Smooth muscle cell (in vitro differentiated cells): ENCODE results near the gene EXOC6B. TPM values are rescaled to one million over a fixed set of nuclear protein-coding genes. Genes with fewer than 3 reads are reported as not detected.

Source experiments
- DNase-seq: peaks from one replicate; lab custom pipeline; 2025; ENCODE audit not compliant: unreplicated experiment; lab: John Stamatoyannopoulos, UW
- H2AFZ ChIP-seq: fragments of 200-600 bp; sonication (generic); 2 replicates; pipeline ENCODE4 v1.6.0; 2016; ENCODE audit warnings: antibody characterized with exemption, low read depth, mild to moderate bottlenecking
- H3F3A ChIP-seq: fragments of 200-600 bp; sonication (generic); 2 replicates; pipeline ENCODE4 v1.6.0; 2017; ENCODE audit warnings: antibody characterized with exemption, low read depth
- H3K27ac ChIP-seq: fragments of 200-600 bp; sonication (generic); 2 replicates; pipeline ENCODE4 v1.5.1; 2016; ENCODE audit warnings: low read depth, mild to moderate bottlenecking
- H3K27me3 ChIP-seq: fragments of 200-600 bp; sonication (generic); 2 replicates; pipeline ENCODE4 v1.6.1; 2016; ENCODE audit warnings: low read depth, mild to moderate bottlenecking
- H3K36me3 ChIP-seq: fragments of 200-600 bp; sonication (generic); 2 replicates; pipeline ENCODE4 v1.5.1; 2016; ENCODE audit warnings: low read depth
- H3K4me1 ChIP-seq: fragments of 200-600 bp; sonication (generic); 2 replicates; pipeline ENCODE4 v1.5.1; 2016; ENCODE audit warnings: low read depth
- H3K4me2 ChIP-seq: fragments of 200-600 bp; sonication (generic); 2 replicates; pipeline ENCODE4 v1.6.0; 2016; ENCODE audit warnings: mild to moderate bottlenecking
- H3K4me3 ChIP-seq: fragments of 200-600 bp; sonication (generic); 2 replicates; pipeline ENCODE4 v1.5.1; 2016; ENCODE audit warnings: mild to moderate bottlenecking
- H3K79me2 ChIP-seq: fragments of 200-600 bp; sonication (generic); 2 replicates; pipeline ENCODE4 v1.6.0; 2016; ENCODE audit warnings: low read depth, mild to moderate bottlenecking
- H3K9ac ChIP-seq: fragments of 200-600 bp; sonication (generic); 2 replicates; pipeline ENCODE4 v1.6.0; 2016; ENCODE audit warnings: low read depth
- H3K9me3 ChIP-seq: fragments of 200-600 bp; sonication (generic); replicated peaks from 2 replicates; pipeline ENCODE4 v1.5.1; 2016; ENCODE audit warnings: low read depth
- H4K20me1 ChIP-seq: fragments of 200-600 bp; sonication (generic); 2 replicates; pipeline ENCODE4 v1.6.0; 2016; ENCODE audit warnings: low read depth
- CTCF ChIP-seq: fragments of 200-600 bp; sonication (generic); IDR thresholded peaks from 2 replicates; pipeline ENCODE4 v1.5.1; 2017; ENCODE audit warnings: borderline replicate concordance, mild to moderate bottlenecking, antibody characterized with exemption; ENCODE audit not compliant: insufficient read depth, poor library complexity, severe bottlenecking
- WGBS: methylation state at CpG from one replicate; pipeline ENCODE4 v1.1.7; 2016; ENCODE audit warnings: low lambda C conversion rate; 5-methylcytosine and 5-hydroxymethylcytosine counted together
- polyA plus RNA-seq: library from polyadenylated mRNA; unstranded; fragments of >200 nt; fragmentation: Nextera tagmentation; extraction: Ambion mirVana; gene quantifications from 2 replicates; pipeline ENCODE4 v1.2.1, GENCODE V29; 2016
- total RNA-seq: library from RNA; depleted of rRNA; stranded (reverse); fragments of >200 nt; gene quantifications from 2 replicates; pipeline ENCODE4 v1.2.3, GENCODE V29; 2014

Gene EXOC6B
- total and polyA plus RNA-seq, 2 experiments from 2014 or later = 6.9 to 19.7 TPM

- H3K4me3 ChIP-seq = peak overlapping the region; percentile 92
- H3K27me3 ChIP-seq = no peaks in the 10 kb centered on the region
- peak overlapping the region; percentile 86 for H3K4me2 ChIP-seq
- H3K9ac ChIP-seq = no peak overlapping the region
- no peaks in the 10 kb centered on the region for H3K4me1 ChIP-seq
- WGBS = 68% methylated on average over 10 of the region's 10 CpGs
- peaks cover 20% of the 10 kb centered on the region for H4K20me1 ChIP-seq
- H3K79me2 ChIP-seq = peaks cover 30% of the 10 kb centered on the region
- no peak for TF ChIP-seq CTCF
- H3K27ac ChIP-seq = no peak overlapping the region
- peaks cover 2% of the 10 kb centered on the region for H3F3A ChIP-seq
- peak overlapping the region; percentile 97 for H2AFZ ChIP-seq
- DNase-seq = no peak
- H3K9me3 ChIP-seq = no peaks in the 10 kb centered on the region
- H3K36me3 ChIP-seq = no peaks in the 10 kb centered on the region
Observed at GRCh38 chr2:72826156-72826477, 284 bp upstream of the EXOC6B start.

- Histone ChIP-seq H3K9ac (peak overlapping the region; percentile 86), H3K79me2 (peaks cover 47% of the 10 kb centered on the region), H3F3A (peaks cover 2% of the 10 kb centered on the region), H4K20me1 (peaks cover 36% of the 10 kb centered on the region), H3K4me1 (no peaks in the 10 kb centered on the region), H3K4me3 (peak overlapping the region; percentile 92), H2AFZ (no peak overlapping the region), H3K36me3 (no peaks in the 10 kb centered on the region), H3K27ac (peak overlapping the region; percentile 84), H3K4me2 (peak overlapping the region; percentile 86), H3K9me3 (no peaks in the 10 kb centered on the region), H3K27me3 (no peaks in the 10 kb centered on the region)
- TF ChIP-seq CTCF = no peak
- WGBS = 68% methylated on average over 4 of the region's 4 CpGs
- no peak for DNase-seq
Observed at GRCh38 chr2:72824224-72824842, 1.5 kb downstream of the EXOC6B start.

- Histone ChIP-seq H3K27ac (peak overlapping the region; percentile 18), H3F3A (peaks cover 2% of the 10 kb centered on the region), H2AFZ (no peak overlapping the region), H3K9ac (no peak overlapping the region), H3K4me2 (no peak overlapping the region), H3K27me3 (no peaks in the 10 kb centered on the region), H3K4me1 (no peaks in the 10 kb centered on the region), H3K9me3 (no peaks in the 10 kb centered on the region), H3K36me3 (no peaks in the 10 kb centered on the region), H3K79me2 (peaks cover 57% of the 10 kb centered on the region), H3K4me3 (no peak overlapping the region), H4K20me1 (peaks cover 46% of the 10 kb centered on the region)
- DNase-seq = no peak
- WGBS = 67% methylated on average over 2 of the region's 2 CpGs
- no peak for TF ChIP-seq CTCF
Observed at GRCh38 chr2:72822794-72823193, 3.0 kb downstream of the EXOC6B start.

GRCh38 chr2:72821983-72822382 lies 3.9 kb downstream of the EXOC6B start:
- no peaks in the 10 kb centered on the region for H3K9me3 ChIP-seq
- H3K9ac ChIP-seq = no peak overlapping the region
- no peak for TF ChIP-seq CTCF
- H3K36me3 ChIP-seq = no peaks in the 10 kb centered on the region
- peak overlapping the region; percentile 18 for H3K27ac ChIP-seq
- no peak overlapping the region for H2AFZ ChIP-seq
- H3K4me2 ChIP-seq = no peak overlapping the region
- H3K79me2 ChIP-seq = peaks cover 65% of the 10 kb centered on the region
- no peak for DNase-seq
- H3K4me3 ChIP-seq = no peak overlapping the region
- H4K20me1 ChIP-seq = peaks cover 54% of the 10 kb centered on the region
- no peaks in the 10 kb centered on the region for H3F3A ChIP-seq
- H3K27me3 ChIP-seq = no peaks in the 10 kb centered on the region
- no peaks in the 10 kb centered on the region for H3K4me1 ChIP-seq
